K562 (cell line): ENCODE results near the gene RBM34.
"Not testable (repeated sequence)": the region's sequence is repeated elsewhere in the genome, so short reads cannot be mapped to it uniquely, and the experiment has no call there.

ENCODE experiments used
- CBX8 ChIP-seq: fragments of 200-600 bp; sonication (generic); IDR thresholded peaks from 2 replicates; pipeline ENCODE4 v1.6.1; 2012; ENCODE audit warnings: borderline replicate concordance, mixed run types, low read depth, mild to moderate bottlenecking, moderate library complexity, mixed read lengths, low read length, control low read depth, inconsistent platforms; ENCODE audit not compliant: poor library complexity, severe bottlenecking; ENCODE audit errors: extremely low read depth
- CTCF ChIP-seq, 3 experiments: IDR thresholded peaks in 2 of 3; conservative IDR thresholded peaks in 1 of 3; 2 replicates each; pipeline ENCODE4 v1.5.1; 2011 to 2012; ENCODE audit warnings: low read length in 3 of 3, mild to moderate bottlenecking in 3 of 3, control low read depth in 2 of 3, improper control_type of control experiment in 1 of 3, inconsistent platforms in 1 of 3, low read depth in 1 of 3, mixed read lengths in 1 of 3, moderate library complexity in 1 of 3; ENCODE audit not compliant: insufficient read depth in 2 of 3
- EP300 ChIP-seq: IDR thresholded peaks from 2 replicates; pipeline ENCODE4 v1.6.1; 2012; ENCODE audit warnings: low read length, improper control_type of control experiment
- GABPB2 ChIP-seq: fragments of 250-450 bp; sonication (Bioruptor Pico); conservative IDR thresholded peaks from 2 replicates; pipeline ENCODE4 v1.5.1; 2021; ENCODE audit warnings: mild to moderate bottlenecking
- MXI1 ChIP-seq: IDR thresholded peaks from 2 replicates; pipeline ENCODE4 v1.6.1; 2011; ENCODE audit warnings: low read depth, mild to moderate bottlenecking, improper control_type of control experiment, low read length
- TF ChIP-seq, protein P1 (sequence below): sonication (generic); formaldehyde crosslinking; IDR thresholded peaks from 2 replicates; pipeline ENCODE4 v1.8.0; 2022; ENCODE audit warnings: mild to moderate bottlenecking, missing genetic modification reagents
- TF ChIP-seq, protein P2 (sequence below), 2 experiments: fragments of 450-650 bp in 1 of 2; sonication (generic) in 1 of 2; formaldehyde crosslinking in 1 of 2; IDR thresholded peaks in 1 of 2; conservative IDR thresholded peaks in 1 of 2; 2 replicates each; pipeline versions ENCODE4 v1.6.1 to v1.8.1; 2016 to 2023; ENCODE audit warnings: mild to moderate bottlenecking in 2 of 2, moderate library complexity in 2 of 2, inconsistent platforms in 1 of 2, missing genetic modification reagents in 1 of 2

- not testable (repeated sequence) for TF ChIP-seq CTCF (IDR thresholded peaks at IDR 0.05 in 2 of 3, conservative IDR thresholded peaks at IDR 0.05 in 1 of 3; ENCODE audit: insufficient read depth in 2 of 3, low read depth in 1 of 3, low read length in 3 of 3); GABPB2 (CRISPR knock-in tag); CBX8; MXI1; EP300
- TF ChIP-seq, protein P1, sequence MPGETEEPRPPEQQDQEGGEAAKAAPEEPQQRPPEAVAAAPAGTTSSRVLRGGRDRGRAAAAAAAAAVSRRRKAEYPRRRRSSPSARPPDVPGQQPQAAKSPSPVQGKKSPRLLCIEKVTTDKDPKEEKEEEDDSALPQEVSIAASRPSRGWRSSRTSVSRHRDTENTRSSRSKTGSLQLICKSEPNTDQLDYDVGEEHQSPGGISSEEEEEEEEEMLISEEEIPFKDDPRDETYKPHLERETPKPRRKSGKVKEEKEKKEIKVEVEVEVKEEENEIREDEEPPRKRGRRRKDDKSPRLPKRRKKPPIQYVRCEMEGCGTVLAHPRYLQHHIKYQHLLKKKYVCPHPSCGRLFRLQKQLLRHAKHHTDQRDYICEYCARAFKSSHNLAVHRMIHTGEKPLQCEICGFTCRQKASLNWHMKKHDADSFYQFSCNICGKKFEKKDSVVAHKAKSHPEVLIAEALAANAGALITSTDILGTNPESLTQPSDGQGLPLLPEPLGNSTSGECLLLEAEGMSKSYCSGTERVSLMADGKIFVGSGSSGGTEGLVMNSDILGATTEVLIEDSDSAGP (CRISPR knock-in tag) = not testable (repeated sequence)
- TF ChIP-seq, protein P2, sequence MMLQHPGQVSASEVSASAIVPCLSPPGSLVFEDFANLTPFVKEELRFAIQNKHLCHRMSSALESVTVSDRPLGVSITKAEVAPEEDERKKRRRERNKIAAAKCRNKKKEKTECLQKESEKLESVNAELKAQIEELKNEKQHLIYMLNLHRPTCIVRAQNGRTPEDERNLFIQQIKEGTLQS (IDR thresholded peaks at IDR 0.05) = not testable (repeated sequence)
- TF ChIP-seq, protein P2 (CRISPR knock-in tag; conservative IDR thresholded peaks at IDR 0.05) = not testable (repeated sequence)
These were observed 1.8 kb downstream of the RBM34 start for GRCh38 chr1:235159284-235159683.
